HG02885 (cell line): ENCODE data around the gene GAPDH.
"Not testable (repeated sequence)": the region's sequence is repeated elsewhere in the genome, so short reads cannot be mapped to it uniquely, and the experiment has no call there.

Source experiments
- ATAC-seq: cut with Tn5 transposase; IDR thresholded peaks from one replicate; pipeline ENCODE4 v1.9.1; 2021; ENCODE audit warnings: mild to moderate bottlenecking; ENCODE audit not compliant: unreplicated experiment, poor library complexity

Gene GAPDH

GRCh38 chr12:6558014-6558760 is 23.9 kb downstream of the GAPDH start:
- not testable (repeated sequence) for ATAC-seq

- ATAC-seq, result no peak
These were observed 25.2 kb downstream of the GAPDH start for GRCh38 chr12:6559500-6559899.

- ATAC-seq, result no peak
These were observed 26.3 kb downstream of the GAPDH start for GRCh38 chr12:6560501-6561205.

GRCh38 chr12:6562881-6563280 is 28.6 kb downstream of the GAPDH start:
- ATAC-seq, result no peak

- no peak for ATAC-seq
These were observed 29.2 kb downstream of the GAPDH start for GRCh38 chr12:6563448-6564050.

- no peak for ATAC-seq
These were observed 32.9 kb downstream of the GAPDH start for GRCh38 chr12:6567112-6567670.

GRCh38 chr12:6569312-6569711 is 35.0 kb downstream of the GAPDH start:
- ATAC-seq, result no peak

GRCh38 chr12:6569786-6570185 is 35.5 kb downstream of the GAPDH start:
- ATAC-seq, result no peak

GRCh38 chr12:6570264-6570887 is 36.1 kb downstream of the GAPDH start:
- ATAC-seq, result no peak

GRCh38 chr12:6573001-6573400 is 38.7 kb downstream of the GAPDH start:
- ATAC-seq, result no peak

GRCh38 chr12:6574576-6575295 is 40.4 kb downstream of the GAPDH start:
- ATAC-seq, result no peak

- ATAC-seq, result no peak
These were observed 41.3 kb downstream of the GAPDH start for GRCh38 chr12:6575648-6576047.

- ATAC-seq, result no peak
These were observed 47.9 kb downstream of the GAPDH start for GRCh38 chr12:6582196-6582595.

- no peak for ATAC-seq
These were observed 48.6 kb downstream of the GAPDH start for GRCh38 chr12:6582959-6583358.

GRCh38 chr12:6584293-6584692 is 50.0 kb downstream of the GAPDH start:
- ATAC-seq, result no peak

- ATAC-seq, result not testable (repeated sequence)
These were observed 52.3 kb downstream of the GAPDH start for GRCh38 chr12:6586569-6586968.
